ENCODE measurements around the gene SLC25A51.

Gene SLC25A51

GRCh38 chr9:37944266-37944650 is 40.3 kb upstream of the SLC25A51 start:
- in situ Hi-C loops (cut with MboI; ENCODE audit: low pct_unique_long_range_greater_than_20kb, low sequenced_read_pairs, unreplicated experiment) = no loop called here
- TF ChIP-seq CTCF (IDR thresholded peaks at IDR 0.05; ENCODE audit: extremely low read depth, insufficient read depth, missing control alignments) = no peak
- DNase-seq (ENCODE audit: low spot score) = no peak

GRCh38 chr9:37943345-37944265 is 39.7 kb upstream of the SLC25A51 start:
- in situ Hi-C loops (cut with MboI; ENCODE audit: low pct_unique_long_range_greater_than_20kb, low sequenced_read_pairs, unreplicated experiment) = no loop called here
- no peak for TF ChIP-seq CTCF (IDR thresholded peaks at IDR 0.05; ENCODE audit: extremely low read depth, insufficient read depth, missing control alignments)
- no peak for DNase-seq (ENCODE audit: low spot score)

GRCh38 chr9:37942621-37943344 is 38.9 kb upstream of the SLC25A51 start:
- in situ Hi-C loops (cut with MboI; ENCODE audit: low pct_unique_long_range_greater_than_20kb, low sequenced_read_pairs, unreplicated experiment) = no loop called here
- TF ChIP-seq CTCF (IDR thresholded peaks at IDR 0.05; ENCODE audit: extremely low read depth, insufficient read depth, missing control alignments) = no peak
- no peak for DNase-seq (ENCODE audit: low spot score)

GRCh38 chr9:37941253-37941652 is 37.3 kb upstream of the SLC25A51 start:
- in situ Hi-C loops (cut with MboI; ENCODE audit: low pct_unique_long_range_greater_than_20kb, low sequenced_read_pairs, unreplicated experiment) = no loop called here
- no peak for DNase-seq (ENCODE audit: low spot score)
- peak; percentile 23 for TF ChIP-seq CTCF (IDR thresholded peaks at IDR 0.05; ENCODE audit: extremely low read depth, insufficient read depth, missing control alignments)

- in situ Hi-C loops (cut with MboI; ENCODE audit: low pct_unique_long_range_greater_than_20kb, low sequenced_read_pairs, unreplicated experiment) = no loop called here
- TF ChIP-seq CTCF (IDR thresholded peaks at IDR 0.05; ENCODE audit: extremely low read depth, insufficient read depth, missing control alignments) = no peak
- DNase-seq (ENCODE audit: low spot score) = no peak
Observed at GRCh38 chr9:37939575-37940095, 35.7 kb upstream of the SLC25A51 start.

- in situ Hi-C loops (cut with MboI; ENCODE audit: low pct_unique_long_range_greater_than_20kb, low sequenced_read_pairs, unreplicated experiment) = no loop called here
- DNase-seq (ENCODE audit: low spot score) = no peak
Observed at GRCh38 chr9:37938121-37938891, 34.4 kb upstream of the SLC25A51 start.

More at GRCh38 chr9:37938121-37938891, 34.4 kb upstream of the SLC25A51 start:
- no peak for TF ChIP-seq CTCF (IDR thresholded peaks at IDR 0.05; ENCODE audit: extremely low read depth, insufficient read depth, missing control alignments)
